Suprapubic skin (tissue), 4 donors: Measurements from ENCODE around the gene PARP6. TPM values are rescaled to one million over a fixed set of nuclear protein-coding genes. Genes with fewer than 3 reads are reported as not detected.
A peak's percentile ranks its signal among the peaks of the same experiment; 100 is the strongest.

Source experiments
- DNase-seq, 2 donors: peaks; one replicate each; pipeline ENCODE4 v3.0.0-alpha.2; 2019; ENCODE audit warnings: low spot score in 2 of 2
- H3K27ac ChIP-seq: fragments of 200-600 bp; sonication (generic); one replicate; pipeline ENCODE4 v1.5.1; 2019
- H3K27me3 ChIP-seq: fragments of 200-600 bp; sonication (generic); one replicate; pipeline ENCODE4 v1.5.1; 2019
- H3K36me3 ChIP-seq: fragments of 200-600 bp; sonication (generic); one replicate; pipeline ENCODE4 v1.5.1; 2019
- H3K4me1 ChIP-seq: fragments of 200-600 bp; sonication (generic); one replicate; pipeline ENCODE4 v1.5.1; 2019
- H3K4me3 ChIP-seq: fragments of 200-600 bp; sonication (generic); one replicate; pipeline ENCODE4 v1.5.1; 2019; ENCODE audit warnings: mild to moderate bottlenecking
- H3K9me3 ChIP-seq: fragments of 200-600 bp; sonication (generic); one replicate; pipeline ENCODE4 v1.5.1; 2019
- EP300 ChIP-seq: sonication (generic); formaldehyde crosslinking; IDR thresholded peaks from one replicate; pipeline ENCODE4 v1.6.1; 2017; ENCODE audit warnings: antibody characterized with exemption
- POLR2A ChIP-seq, 2 donors: fragments of 450-650 bp; IDR thresholded peaks; one replicate each; pipeline ENCODE4 v1.6.1; 2017; ENCODE audit warnings: antibody characterized with exemption in 2 of 2, mild to moderate bottlenecking in 2 of 2, moderate library complexity in 2 of 2
- POLR2AphosphoS5 ChIP-seq, 3 donors: sonication (generic); formaldehyde crosslinking; IDR thresholded peaks; one replicate each; pipeline ENCODE4 v1.6.1; 2017; ENCODE audit warnings: antibody characterized with exemption in 3 of 3
- WGBS: methylation state at CpG from one replicate; pipeline ENCODE4 v1.1.5; 2018; 5-methylcytosine and 5-hydroxymethylcytosine counted together
- total RNA-seq, 4 donors: library from RNA; depleted of rRNA; stranded (reverse); fragments of >200 nt; gene quantifications; one replicate each; pipeline ENCODE4 v1.1.0, GENCODE V29; 2016
- TF ChIP-seq, protein P1 (sequence below), 2 donors: fragments of 200-600 bp in 1 of 2; fragments of 450-650 bp in 1 of 2; sonication (generic) in 1 of 2; IDR thresholded peaks; one replicate each; pipeline ENCODE4 v1.5.1; 2016 to 2019; ENCODE audit warnings: antibody characterized with exemption in 2 of 2, mild to moderate bottlenecking in 1 of 2, moderate library complexity in 1 of 2

PARP6 gene
- total RNA-seq, 4 donors from 2014 or later: 63.6 to 102 (median 70.6) TPM

DNA sequence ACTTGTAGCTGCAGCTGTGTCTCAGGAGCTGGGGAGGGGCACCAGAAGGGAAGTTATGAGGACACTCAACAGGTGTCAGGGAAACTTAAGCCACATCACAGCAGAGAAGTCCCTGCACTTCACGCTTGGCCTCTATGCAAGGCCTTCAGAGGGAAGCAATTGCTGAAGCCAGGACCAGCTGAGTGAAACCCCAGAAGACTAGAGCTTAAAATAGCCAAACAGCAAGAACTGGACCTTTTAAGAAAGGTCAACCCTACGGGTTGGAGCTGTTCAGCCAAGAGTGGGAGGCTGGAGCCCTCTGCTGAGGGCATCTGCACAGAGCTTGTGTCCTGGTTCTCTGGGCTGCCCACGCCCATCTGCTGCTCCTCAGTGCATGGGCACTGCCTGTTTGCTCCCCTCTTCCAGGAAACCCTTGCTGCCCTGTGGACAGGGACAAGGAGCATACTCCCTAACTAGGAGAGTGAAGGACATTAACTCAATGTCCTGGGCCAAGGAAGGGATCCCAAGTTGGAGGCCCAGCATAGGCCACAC, 70.9 kb downstream of the PARP6 start:
- peaks cover 48% of the 10 kb centered on the region for H3K4me1 ChIP-seq
- WGBS: 100% methylated on average over 1 of the region's 3 CpGs
- no peak overlapping the region for H3K27ac ChIP-seq
- no peaks in the 10 kb centered on the region for H3K9me3 ChIP-seq
- no peak for TF ChIP-seq EP300
- no peak for TF ChIP-seq POLR2AphosphoS5 (IDR thresholded peaks at IDR 0.05)
- TF ChIP-seq, protein P1, sequence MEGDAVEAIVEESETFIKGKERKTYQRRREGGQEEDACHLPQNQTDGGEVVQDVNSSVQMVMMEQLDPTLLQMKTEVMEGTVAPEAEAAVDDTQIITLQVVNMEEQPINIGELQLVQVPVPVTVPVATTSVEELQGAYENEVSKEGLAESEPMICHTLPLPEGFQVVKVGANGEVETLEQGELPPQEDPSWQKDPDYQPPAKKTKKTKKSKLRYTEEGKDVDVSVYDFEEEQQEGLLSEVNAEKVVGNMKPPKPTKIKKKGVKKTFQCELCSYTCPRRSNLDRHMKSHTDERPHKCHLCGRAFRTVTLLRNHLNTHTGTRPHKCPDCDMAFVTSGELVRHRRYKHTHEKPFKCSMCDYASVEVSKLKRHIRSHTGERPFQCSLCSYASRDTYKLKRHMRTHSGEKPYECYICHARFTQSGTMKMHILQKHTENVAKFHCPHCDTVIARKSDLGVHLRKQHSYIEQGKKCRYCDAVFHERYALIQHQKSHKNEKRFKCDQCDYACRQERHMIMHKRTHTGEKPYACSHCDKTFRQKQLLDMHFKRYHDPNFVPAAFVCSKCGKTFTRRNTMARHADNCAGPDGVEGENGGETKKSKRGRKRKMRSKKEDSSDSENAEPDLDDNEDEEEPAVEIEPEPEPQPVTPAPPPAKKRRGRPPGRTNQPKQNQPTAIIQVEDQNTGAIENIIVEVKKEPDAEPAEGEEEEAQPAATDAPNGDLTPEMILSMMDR (IDR thresholded peaks at IDR 0.05): no peak
- no peak for TF ChIP-seq POLR2A (IDR thresholded peaks at IDR 0.05)
- H3K4me3 ChIP-seq: no peak overlapping the region
- DNase-seq: no peak
- no peaks in the 10 kb centered on the region for H3K27me3 ChIP-seq
- H3K36me3 ChIP-seq: peaks cover 78% of the 10 kb centered on the region

DNA sequence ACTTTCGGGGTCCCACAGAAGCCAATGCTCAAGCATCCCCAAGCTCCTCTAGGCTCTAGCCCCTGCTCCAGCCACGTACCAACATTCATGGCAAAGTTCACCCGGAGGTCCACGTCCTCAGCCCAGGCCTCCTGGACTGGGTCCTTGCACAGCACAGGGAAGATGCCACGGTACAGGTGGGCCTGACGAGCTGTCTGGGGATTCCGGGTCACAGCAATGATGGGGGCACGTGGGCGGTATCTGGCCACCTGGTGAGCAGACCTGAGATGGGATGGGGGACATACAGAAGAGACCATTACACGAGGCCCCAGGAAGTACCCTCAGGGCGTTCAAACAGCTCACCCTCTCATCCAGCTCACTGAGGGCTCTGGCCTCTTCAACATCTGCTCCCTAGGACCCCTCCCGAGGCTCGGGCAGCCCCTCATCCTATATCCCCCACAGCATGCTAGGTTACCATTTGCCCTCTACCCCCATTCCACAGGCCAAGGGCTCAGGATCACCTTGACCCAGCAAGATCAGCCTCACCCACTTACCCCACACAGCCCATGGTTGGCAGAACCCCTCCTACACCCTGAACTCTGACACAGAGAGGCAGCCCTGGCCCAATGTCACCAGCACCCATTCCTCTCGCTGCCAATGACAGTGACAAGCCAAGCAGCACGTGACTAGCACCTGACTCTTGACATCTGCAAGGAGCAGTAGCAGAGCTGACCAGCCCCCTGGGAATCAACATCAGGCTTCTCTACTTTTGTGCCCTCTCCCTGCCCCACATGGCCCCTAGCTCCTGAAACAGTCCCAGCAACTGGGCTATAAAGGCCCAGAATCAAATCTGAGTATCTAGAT, 71.7 kb downstream of the PARP6 start:
- peaks cover 70% of the 10 kb centered on the region for H3K36me3 ChIP-seq
- no peak overlapping the region for H3K4me3 ChIP-seq

DNA sequence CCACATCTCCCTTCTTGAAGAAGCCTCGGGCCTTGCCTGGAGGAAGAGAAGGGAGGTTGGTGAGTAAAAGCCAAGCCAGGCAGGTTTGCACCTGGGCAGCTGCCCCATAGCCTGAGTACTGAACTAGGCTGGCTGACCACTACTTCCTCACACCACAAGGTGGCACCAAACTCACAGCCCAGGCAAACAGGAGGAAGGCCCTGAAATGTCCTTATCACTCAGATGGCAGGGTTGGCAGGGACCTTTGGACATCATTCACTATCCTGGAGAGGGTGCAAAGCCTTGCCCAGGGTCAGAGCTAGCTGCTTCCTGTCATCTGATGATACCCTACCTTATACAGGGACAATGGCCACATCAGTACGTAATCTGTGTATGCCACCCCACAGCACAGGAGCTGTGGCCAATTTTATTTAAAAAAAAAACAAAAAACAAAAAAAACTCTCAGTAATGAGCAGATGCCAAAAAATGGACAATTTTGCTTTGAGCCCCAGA, 72.6 kb downstream of the PARP6 start:
- WGBS: 42% methylated on average over 2 of the region's 2 CpGs
- H3K27me3 ChIP-seq: no peaks in the 10 kb centered on the region
- peaks cover 63% of the 10 kb centered on the region for H3K36me3 ChIP-seq
- no peak overlapping the region for H3K4me3 ChIP-seq
- H3K9me3 ChIP-seq: no peaks in the 10 kb centered on the region
- TF ChIP-seq POLR2A (IDR thresholded peaks at IDR 0.05) (no peak), POLR2AphosphoS5 (IDR thresholded peaks at IDR 0.05) (no peak), EP300 (no peak)
- TF ChIP-seq, protein P1 (IDR thresholded peaks at IDR 0.05): peak; percentile 89 to 95
- DNase-seq: peak; percentile 81 to 83
- H3K4me1 ChIP-seq: peaks cover 52% of the 10 kb centered on the region
- no peak overlapping the region for H3K27ac ChIP-seq

More for the DNA sequence above, 71.7 kb downstream of the PARP6 start:
- TF ChIP-seq EP300 (no peak), POLR2A (IDR thresholded peaks at IDR 0.05) (no peak), POLR2AphosphoS5 (IDR thresholded peaks at IDR 0.05) (no peak)
- TF ChIP-seq, protein P1 (IDR thresholded peaks at IDR 0.05): no peak
- 74% methylated on average over 15 of the region's 15 CpGs for WGBS
- Histone ChIP-seq H3K4me1 (peaks cover 49% of the 10 kb centered on the region), H3K9me3 (no peaks in the 10 kb centered on the region), H3K27me3 (no peaks in the 10 kb centered on the region), H3K27ac (no peak overlapping the region)
- no peak for DNase-seq

DNA sequence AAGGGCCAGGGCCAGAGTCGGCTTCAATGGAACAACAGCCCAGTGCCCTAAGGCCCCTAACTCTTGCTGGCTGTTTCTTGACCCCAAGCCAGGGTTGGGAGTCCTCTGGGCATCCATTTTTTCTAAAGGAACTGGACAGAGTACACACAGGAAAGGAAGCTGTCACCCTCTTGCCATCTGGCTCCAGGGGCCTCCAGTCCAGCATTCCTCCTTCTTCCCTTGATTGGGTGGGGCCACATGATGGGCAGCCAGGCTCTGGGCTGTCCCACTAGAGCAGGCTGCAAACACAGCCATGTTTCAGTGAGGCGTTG, 73.2 kb downstream of the PARP6 start:
- no peaks in the 10 kb centered on the region for H3K9me3 ChIP-seq
- DNase-seq: peak in 1 of 2 donors; percentile 18
- 75% methylated on average over 2 of the region's 2 CpGs for WGBS
- peaks cover 46% of the 10 kb centered on the region for H3K4me1 ChIP-seq
- H3K27ac ChIP-seq: no peak overlapping the region
- H3K4me3 ChIP-seq: no peak overlapping the region
- peaks cover 57% of the 10 kb centered on the region for H3K36me3 ChIP-seq
- no peaks in the 10 kb centered on the region for H3K27me3 ChIP-seq
- no peak for TF ChIP-seq EP300
- TF ChIP-seq, protein P1 (IDR thresholded peaks at IDR 0.05): no peak
- TF ChIP-seq POLR2AphosphoS5 (IDR thresholded peaks at IDR 0.05): no peak
- no peak for TF ChIP-seq POLR2A (IDR thresholded peaks at IDR 0.05)
